Activated T-helper 1 cell treated with anti-CD3 and anti-CD28 coated beads, Interleukin-2, amount 50 U/mL, for 16 hours (primary cell): ENCODE data around the gene SLC1A5.
A peak's percentile ranks its signal among the peaks of the same experiment; 100 is the strongest.
"Not testable (repeated sequence)": the region's sequence is repeated elsewhere in the genome, so short reads cannot be mapped to it uniquely, and the experiment has no call there.

ENCODE experiments used
- DNase-seq, 2 donors: peaks; one replicate each; pipeline ENCODE4 v3.0.0-alpha.2; 2020; ENCODE audit warnings: low read depth in 1 of 2, low spot score in 1 of 2

The SLC1A5 gene

GRCh38 chr19:46772170-46773017 lies 16.0 kb downstream of the SLC1A5 start:
- no peak for DNase-seq

DNA sequence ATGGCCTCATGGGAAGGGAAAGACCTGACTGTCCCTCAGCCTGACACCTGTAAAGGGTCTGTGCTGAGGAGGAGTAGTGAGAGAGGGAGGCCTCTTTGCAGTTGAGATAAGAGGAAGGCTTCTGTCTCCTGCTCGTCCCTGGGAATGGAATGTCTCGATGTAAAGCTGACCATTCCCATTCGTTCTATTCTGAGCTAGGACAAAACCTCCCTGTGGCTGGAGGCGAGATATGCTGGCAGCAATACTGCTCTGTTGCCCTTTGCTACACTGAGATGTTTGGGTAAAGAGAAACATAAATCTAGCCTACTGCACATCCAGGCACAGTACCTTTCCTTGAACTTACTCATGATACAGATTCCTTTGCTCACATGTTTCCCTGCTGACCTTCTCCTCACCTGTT lies 19.6 kb downstream of the SLC1A5 start:
- not testable (repeated sequence) for DNase-seq

DNA sequence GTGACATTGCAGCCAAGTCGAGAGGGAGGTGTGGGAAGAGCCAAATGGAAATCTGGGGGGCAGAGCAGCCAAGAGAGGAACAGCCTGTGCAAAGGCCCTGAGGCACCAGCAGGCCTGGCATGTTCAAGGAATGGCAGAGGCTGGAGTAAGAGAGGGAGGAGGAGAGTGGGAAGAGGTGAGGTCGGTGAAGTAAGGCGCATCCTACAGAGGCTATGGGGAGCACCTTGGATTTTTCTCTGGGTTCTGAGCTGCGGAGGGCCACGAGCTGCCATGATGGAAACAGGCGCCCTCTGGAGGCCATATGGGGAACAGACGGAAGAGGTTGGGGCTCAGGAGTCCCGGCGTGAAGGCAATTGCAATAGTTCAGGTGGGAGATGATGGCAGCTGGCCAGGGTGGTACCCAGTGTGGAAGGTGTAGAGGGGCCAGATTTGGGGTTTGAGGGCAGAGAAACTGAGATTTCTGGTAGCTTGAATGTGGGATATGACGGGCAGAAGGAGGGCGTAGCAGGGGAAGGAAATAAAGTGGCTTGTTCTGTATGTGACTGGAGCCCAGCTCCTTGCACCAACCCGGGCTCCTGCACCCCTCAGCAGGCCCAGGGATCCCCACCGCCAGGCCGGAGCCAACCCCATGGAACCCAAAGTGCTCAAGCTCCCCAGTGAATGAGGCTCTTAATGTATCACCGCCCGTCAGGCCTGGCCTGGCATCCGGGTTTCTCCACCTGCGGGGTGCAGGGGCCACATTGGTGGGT lies 21.7 kb downstream of the SLC1A5 start:
- DNase-seq: peak in 1 of 2 donors; percentile 32

GRCh38 chr19:46764817-46765291 lies 23.5 kb downstream of the SLC1A5 start:
- no peak for DNase-seq

GRCh38 chr19:46762245-46762890 lies 26.0 kb downstream of the SLC1A5 start:
- DNase-seq: no peak

DNA sequence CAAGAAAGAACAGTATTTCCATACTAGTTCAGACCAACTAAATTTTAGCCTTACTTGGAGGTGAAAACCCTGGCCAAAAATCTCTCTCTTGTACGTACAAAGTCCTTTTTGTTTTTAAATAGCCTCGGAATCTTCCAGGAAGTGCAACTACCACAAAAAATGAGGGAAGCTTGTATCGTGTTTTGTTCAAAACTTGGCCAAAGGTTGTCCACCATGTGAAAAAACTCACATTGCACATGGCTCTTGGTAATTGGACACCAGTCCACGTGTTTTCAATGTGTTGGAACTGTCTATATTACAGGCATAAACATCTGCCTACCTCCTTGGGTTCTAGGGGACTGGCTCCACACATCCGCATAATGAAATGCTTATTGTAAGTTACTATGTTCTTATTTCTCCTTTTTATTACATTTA lies 27.0 kb downstream of the SLC1A5 start:
- no peak for DNase-seq

DNA sequence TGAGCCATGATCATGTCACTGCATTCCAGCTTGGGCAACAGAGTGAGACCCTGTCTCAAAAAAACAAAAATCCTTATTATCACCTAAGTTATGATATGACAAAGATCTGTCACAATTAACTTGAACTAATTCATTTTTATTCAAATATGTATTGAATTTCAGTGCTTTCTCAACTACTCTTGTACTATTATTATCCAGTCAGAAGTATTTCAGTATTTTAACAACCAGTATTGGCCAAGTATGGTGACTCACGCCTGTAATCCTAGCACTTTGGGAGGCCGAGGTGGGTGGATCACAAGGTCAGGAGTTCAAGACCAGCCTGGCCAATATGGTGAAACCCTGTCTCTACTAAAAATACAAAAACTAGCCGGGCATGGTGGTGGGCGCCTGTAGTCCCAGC lies 27.5 kb downstream of the SLC1A5 start:
- DNase-seq: not testable (repeated sequence)

GRCh38 chr19:46760363-46760762 lies 28.0 kb downstream of the SLC1A5 start:
- no peak for DNase-seq

DNA sequence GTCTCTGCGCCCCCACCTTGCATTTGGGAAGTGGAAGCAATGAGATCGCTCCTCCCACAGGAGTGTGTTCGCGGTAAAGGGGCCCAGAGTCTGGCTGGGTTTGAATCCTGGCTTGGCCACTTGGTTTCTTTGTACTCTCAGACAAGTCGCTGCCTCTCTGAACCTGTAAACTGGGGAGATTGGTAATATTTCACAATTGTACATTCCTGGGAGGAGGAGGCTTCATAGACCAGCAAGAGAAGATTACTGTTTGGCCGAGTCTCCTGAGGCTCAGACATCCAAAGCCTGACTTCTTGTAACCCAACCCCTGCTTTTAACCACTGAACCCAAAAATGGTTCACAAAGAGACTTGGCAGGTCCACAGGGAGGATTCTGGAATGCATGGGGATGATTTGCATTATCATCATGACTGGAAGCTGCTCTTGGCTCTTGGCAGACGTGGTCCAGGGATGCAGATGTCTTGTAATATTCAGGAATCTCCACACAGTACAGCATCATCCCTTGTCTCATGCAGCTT lies 28.5 kb downstream of the SLC1A5 start:
- DNase-seq: no peak

GRCh38 chr19:46759206-46759605 lies 29.2 kb downstream of the SLC1A5 start:
- DNase-seq: no peak

DNA sequence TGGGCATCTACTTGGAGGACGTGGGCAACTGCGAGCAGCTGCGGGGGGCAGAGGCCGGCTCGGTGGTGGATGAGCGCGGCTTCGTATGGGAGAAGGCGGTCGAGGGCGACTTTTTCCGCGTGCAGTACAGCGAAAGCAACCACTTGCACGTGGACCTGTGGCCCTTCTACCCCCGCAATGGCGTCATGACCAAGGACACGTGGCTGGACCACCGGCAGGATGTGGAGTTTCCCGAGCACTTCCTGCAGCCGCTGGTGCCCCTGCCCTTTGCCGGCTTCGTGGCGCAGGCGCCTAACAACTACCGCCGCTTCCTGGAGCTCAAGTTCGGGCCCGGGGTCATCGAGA lies 31.9 kb downstream of the SLC1A5 start:
- no peak for DNase-seq

GRCh38 chr19:46755853-46756543 lies 32.4 kb downstream of the SLC1A5 start:
- no peak for DNase-seq

- no peak for DNase-seq
Observed at GRCh38 chr19:46755077-46755852, 33.1 kb downstream of the SLC1A5 start.

- peak; percentile 45 for DNase-seq
Observed at GRCh38 chr19:46753420-46754155, 34.8 kb downstream of the SLC1A5 start.

- DNase-seq: peak; percentile 53 to 66
Observed at GRCh38 chr19:46748325-46749109, 39.9 kb downstream of the SLC1A5 start.

DNA sequence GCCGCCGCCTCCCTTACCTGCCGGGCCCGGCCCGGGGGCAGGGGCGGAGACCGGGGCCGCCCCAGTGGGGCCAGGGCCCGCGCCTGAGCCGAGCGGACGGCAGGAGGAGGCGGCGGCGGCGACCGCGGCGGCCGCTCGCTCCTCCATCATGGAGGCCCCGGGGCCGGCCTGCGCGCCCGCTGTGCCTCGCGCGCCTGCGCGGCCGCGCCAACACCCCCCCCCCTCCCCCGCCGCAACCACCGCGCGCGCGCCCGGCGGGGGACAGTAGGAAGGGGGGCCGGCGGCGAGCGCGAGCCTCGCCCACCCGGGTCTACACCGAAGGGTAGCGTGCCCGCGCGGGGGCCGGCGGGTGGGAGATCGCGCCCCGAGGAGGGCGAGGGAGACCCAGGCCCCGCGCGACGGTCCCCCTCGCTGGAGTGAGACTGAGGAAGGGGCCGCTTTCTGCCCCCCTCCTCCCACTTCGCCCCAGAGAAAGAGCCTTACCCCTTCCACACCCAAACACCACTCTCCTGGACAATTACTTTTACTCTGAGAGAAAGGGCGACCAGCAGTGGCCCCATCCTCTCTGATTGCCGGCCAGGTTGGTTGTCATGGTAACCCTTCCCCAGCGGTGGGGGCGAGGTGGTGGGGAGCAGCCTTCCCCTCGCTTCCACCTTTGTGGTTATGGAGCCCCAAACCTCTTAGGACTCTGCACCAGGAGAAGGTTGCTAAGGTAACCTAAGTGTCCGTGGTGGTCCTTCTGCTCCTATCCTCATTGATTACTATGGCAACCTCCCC lies 41.9 kb downstream of the SLC1A5 start, which contains the start of gene STRN4:
TSS of gene STRN4 (minus strand) at position 170 of the 777 bp plus-strand sequence. CDS start at position 150, 20 bp downstream.
- DNase-seq: peak in 1 of 2 donors; percentile 52

GRCh38 chr19:46745521-46746280 lies 42.7 kb downstream of the SLC1A5 start, which contains the start of gene FKRP:
Gene FKRP (plus strand): TSS chr19:46746057. CDS start chr19:46755451, 9,394 bp downstream.
- no peak for DNase-seq
